K562 (cell line): Measurements from ENCODE around the gene ADIPOQ. TPM values are rescaled to one million over a fixed set of nuclear protein-coding genes. Genes with fewer than 3 reads are reported as not detected.

Source experiments
- C11orf30 ChIP-seq: fragments of 450-650 bp; IDR thresholded peaks from 2 replicates; pipeline ENCODE4 v1.6.1; 2016; ENCODE audit warnings: low read depth, mild to moderate bottlenecking
- CBFB ChIP-seq: sonication (generic); formaldehyde crosslinking; IDR thresholded peaks from 2 replicates; pipeline ENCODE4 v1.4.0; 2020; ENCODE audit warnings: mild to moderate bottlenecking, missing genetic modification reagents
- ERF ChIP-seq: fragments of 450-650 bp; formaldehyde crosslinking; IDR thresholded peaks from 2 replicates; pipeline ENCODE4 v1.4.0; 2020; ENCODE audit warnings: mild to moderate bottlenecking, mixed read lengths
- ETV5 ChIP-seq: sonication (generic); formaldehyde crosslinking; IDR thresholded peaks from 2 replicates; pipeline ENCODE4 v1.4.0; 2020; ENCODE audit warnings: low read depth, mild to moderate bottlenecking, missing genetic modification reagents
- FOXK2 ChIP-seq, 2 experiments: fragments of 450-650 bp; IDR thresholded peaks in 1 of 2; conservative IDR thresholded peaks in 1 of 2; 2 replicates each; pipeline ENCODE4 v1.6.1; 2016; ENCODE audit warnings: low read depth in 2 of 2, mild to moderate bottlenecking in 1 of 2
- HOMEZ ChIP-seq: fragments of 250-450 bp; sonication (Bioruptor Pico); IDR thresholded peaks from 2 replicates; pipeline ENCODE4 v1.4.0; 2020; ENCODE audit warnings: mild to moderate bottlenecking, moderate library complexity
- KDM2B ChIP-seq: fragments of 250-450 bp; sonication (Bioruptor Pico); IDR thresholded peaks from 2 replicates; pipeline ENCODE4 v1.8.0; 2021; ENCODE audit warnings: mild to moderate bottlenecking, moderate library complexity
- KDM5B ChIP-seq: fragments of 200-600 bp; sonication (generic); IDR thresholded peaks from 2 replicates; pipeline ENCODE4 v1.6.1; 2012; ENCODE audit warnings: low read depth, mild to moderate bottlenecking, moderate library complexity, low read length, control low read depth, inconsistent platforms; ENCODE audit not compliant: insufficient replicate concordance
- MITF ChIP-seq: IDR thresholded peaks from 2 replicates; pipeline ENCODE4 v1.6.1; 2014; ENCODE audit warnings: antibody characterized with exemption
- MYNN ChIP-seq, 2 experiments: sonication (generic); formaldehyde crosslinking in 1 of 2; IDR thresholded peaks; 2 replicates each; pipeline versions ENCODE4 v1.5.0 to v1.6.1; 2016 to 2020; ENCODE audit warnings: antibody characterized with exemption in 1 of 2, missing genetic modification reagents in 1 of 2
- NEUROD1 ChIP-seq: fragments of 150-350 bp; IDR thresholded peaks from 2 replicates; pipeline ENCODE4 v1.6.1; 2014; ENCODE audit warnings: borderline replicate concordance, low read length, low read depth; ENCODE audit not compliant: partially characterized antibody
- PHF20 ChIP-seq: fragments of 450-650 bp; IDR thresholded peaks from 2 replicates; pipeline ENCODE4 v1.6.1; 2018; ENCODE audit not compliant: partially characterized antibody
- POLR2AphosphoS2 ChIP-seq: IDR thresholded peaks from 2 replicates; pipeline ENCODE4 v1.6.1; 2012; ENCODE audit warnings: low read length, improper control_type of control experiment
- ZNF175 ChIP-seq: fragments of 200-800 bp; sonication (Bioruptor generic); IDR thresholded peaks from 2 replicates; pipeline ENCODE4 v1.6.1; 2016; ENCODE audit warnings: low read depth, mild to moderate bottlenecking, missing genetic modification characterization, missing compliant biosample characterization
- ZNF449 ChIP-seq: fragments of 250-450 bp; sonication (Bioruptor Pico); IDR thresholded peaks from 2 replicates; pipeline ENCODE4 v1.8.0; 2022; ENCODE audit warnings: moderate library complexity, mild to moderate bottlenecking, inconsistent platforms
- ZNF589 ChIP-seq: fragments of 200-800 bp; sonication (Bioruptor generic); IDR thresholded peaks from 2 replicates; pipeline ENCODE4 v1.6.1; 2016; ENCODE audit warnings: low read depth, missing genetic modification characterization, missing compliant biosample characterization
- ZNF644 ChIP-seq: fragments of 200-800 bp; sonication (Bioruptor generic); IDR thresholded peaks from 2 replicates; pipeline ENCODE4 v1.6.1; 2016; ENCODE audit warnings: low read depth, missing genetic modification characterization, missing compliant biosample characterization
- ZNF668 ChIP-seq: fragments of 250-450 bp; sonication (Bioruptor Pico); IDR thresholded peaks from 2 replicates; pipeline ENCODE4 v1.8.0; 2022; ENCODE audit warnings: mild to moderate bottlenecking, inconsistent platforms
- ZNF785 ChIP-seq: fragments of 250-450 bp; sonication (Bioruptor Pico); IDR thresholded peaks from 2 replicates; pipeline ENCODE4 v1.4.0; 2020; ENCODE audit warnings: mild to moderate bottlenecking
- ZZZ3 ChIP-seq: fragments of 450-650 bp; IDR thresholded peaks from 2 replicates; pipeline ENCODE4 v1.6.1; 2016; ENCODE audit warnings: antibody characterized with exemption, mild to moderate bottlenecking, moderate library complexity
- polyA plus RNA-seq, 8 experiments: library from polyadenylated mRNA; depleted of rRNA in 4 of 8; stranded (reverse) in 5 of 8; unstranded in 3 of 8; fragments of >200 nt; fragmentation: Nextera tagmentation in 2 of 8; fragmentation: Illumina TruSeq in 1 of 8; extraction: Ambion mirVana in 2 of 8; extraction: Trizol in 1 of 8; gene quantifications; 2 replicates each; pipeline versions ENCODE4 v1.2.1 to v1.2.3, GENCODE V29; 2011 to 2014; ENCODE audit warnings: inconsistent platforms in 1 of 8, missing spikeins in 1 of 8
- total RNA-seq, 7 experiments: library from RNA; depleted of rRNA in 6 of 7; stranded (reverse); fragments of >200 nt in 6 of 7; fragmentation: Illumina TruSeq in 2 of 7; extraction: Trizol in 2 of 7; gene quantifications; 2 replicates each; pipeline versions ENCODE4 v1.2.1 to v1.2.3, GENCODE V29; 2011 to 2021; ENCODE audit warnings: low replicate concordance in 1 of 7
- TF ChIP-seq, protein P1 (sequence below): sonication (generic); formaldehyde crosslinking; IDR thresholded peaks from 2 replicates; pipeline ENCODE4 v1.8.0; 2022; ENCODE audit warnings: mild to moderate bottlenecking, low read depth, missing genetic modification reagents

Gene ADIPOQ
- total and polyA plus RNA-seq, 9 of the 15 experiments (the other 6 are each of a cell fraction or from before 2014, with no cell fraction given) = 0.01 to 0.04 (median 0.03) TPM; not detected in 4

DNA sequence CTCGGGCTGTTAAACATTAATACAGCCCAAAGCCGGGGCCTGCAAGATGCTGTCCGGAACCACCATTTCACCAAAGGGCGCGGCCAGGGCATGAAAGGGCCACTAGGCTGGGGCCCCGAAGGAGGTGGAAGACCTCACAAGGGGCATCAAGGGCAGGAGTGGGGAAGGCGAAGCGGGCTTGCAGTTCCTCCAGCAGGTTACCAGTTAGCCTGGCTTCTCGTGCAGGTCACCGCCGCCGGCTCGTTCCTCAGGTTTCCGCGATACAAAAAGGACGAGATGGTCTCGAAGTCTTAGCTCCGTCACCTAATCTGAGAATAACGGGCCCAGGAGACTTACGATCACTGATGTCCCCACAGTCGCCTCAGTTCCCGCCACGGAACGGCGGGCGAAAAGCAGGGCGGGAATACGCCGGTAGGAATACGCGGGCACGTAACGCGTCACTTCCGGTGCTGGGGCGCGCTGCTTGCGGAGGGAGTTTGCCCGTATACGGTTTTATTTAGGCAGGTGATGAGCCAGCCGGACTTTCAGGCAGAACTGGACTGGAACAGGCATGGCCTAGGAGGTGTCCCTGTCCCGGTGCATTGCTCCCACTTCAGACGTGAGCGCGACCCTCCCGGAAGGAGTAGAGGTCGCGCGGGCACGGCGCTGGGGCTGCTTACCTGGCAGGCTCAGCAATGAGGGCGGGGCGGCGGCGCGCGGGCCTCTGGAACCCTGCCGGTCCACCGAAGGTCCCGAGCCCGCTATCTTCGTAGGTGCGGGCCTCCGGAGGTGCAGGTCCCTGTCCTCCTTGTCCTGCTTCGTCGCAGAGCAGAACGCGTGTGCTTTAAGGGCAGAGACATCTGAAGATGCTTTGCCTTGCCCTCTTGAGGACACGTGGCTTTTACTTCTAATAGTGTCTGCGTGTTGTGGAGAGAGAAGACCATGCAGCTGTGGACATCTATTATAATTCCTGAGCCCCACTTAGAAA lies 36.1 kb upstream of the ADIPOQ start, which contains the start of gene RFC4 (continued):
- no peak for TF ChIP-seq ZNF785 (CRISPR knock-in tag)
- TF ChIP-seq, protein P1, sequence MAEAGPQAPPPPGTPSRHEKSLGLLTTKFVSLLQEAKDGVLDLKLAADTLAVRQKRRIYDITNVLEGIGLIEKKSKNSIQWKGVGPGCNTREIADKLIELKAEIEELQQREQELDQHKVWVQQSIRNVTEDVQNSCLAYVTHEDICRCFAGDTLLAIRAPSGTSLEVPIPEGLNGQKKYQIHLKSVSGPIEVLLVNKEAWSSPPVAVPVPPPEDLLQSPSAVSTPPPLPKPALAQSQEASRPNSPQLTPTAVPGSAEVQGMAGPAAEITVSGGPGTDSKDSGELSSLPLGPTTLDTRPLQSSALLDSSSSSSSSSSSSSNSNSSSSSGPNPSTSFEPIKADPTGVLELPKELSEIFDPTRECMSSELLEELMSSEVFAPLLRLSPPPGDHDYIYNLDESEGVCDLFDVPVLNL (CRISPR knock-in tag) = peak; percentile 97
- TF ChIP-seq ZNF589 (CRISPR knock-in tag) = peak; percentile 66; the same call in 1 of the 2 replicates
- peak; percentile 87 for TF ChIP-seq ETV5
- 0 out of 2 replicates have a peak, but pooled peaks have one; percentile 58 for TF ChIP-seq CBFB (CRISPR knock-in tag)
- peak; percentile 92 for TF ChIP-seq KDM5B
- TF ChIP-seq ZNF644 (tag) = 0 out of 2 replicates have a peak, but pooled peaks have one; percentile 48
- no peak for TF ChIP-seq NEUROD1
- peak; percentile 15; the same call in 1 of the 2 replicates for TF ChIP-seq ERF (CRISPR knock-in tag)
- no peak for TF ChIP-seq ZNF668 (CRISPR knock-in tag)
- TF ChIP-seq MYNN (IDR thresholded peaks at IDR 0.05) = 0 out of 2 replicates have a peak, but pooled peaks have one; percentile 20
- no peak for TF ChIP-seq MYNN (CRISPR knock-in tag; IDR thresholded peaks at IDR 0.05)
- TF ChIP-seq PHF20 = peak; percentile 77
- peak; percentile 75 for TF ChIP-seq ZNF175 (CRISPR knock-in tag)
- peak; percentile 61; the same call in 1 of the 2 replicates for TF ChIP-seq POLR2AphosphoS2
- peak; percentile 93 for TF ChIP-seq C11orf30
- TF ChIP-seq ZNF449 (CRISPR knock-in tag) = no peak
- peak in 1 of 2 experiments; percentile 22; a peak in 2 of 4 replicates for TF ChIP-seq FOXK2 (conservative IDR thresholded peaks at IDR 0.05 in 1 of 2, IDR thresholded peaks at IDR 0.05 in 1 of 2; ENCODE audit: low read depth in 2 of 2)
- no peak for TF ChIP-seq HOMEZ (CRISPR knock-in tag)
- peak; percentile 92; the same call in 1 of the 2 replicates for TF ChIP-seq ZZZ3
- peak; percentile 9; the same call in 1 of the 2 replicates for TF ChIP-seq KDM2B
- no peak for TF ChIP-seq MITF
